GM12801 (cell line): ENCODE measurements around the gene NUDT14.

Source experiments
- TF ChIP-seq, protein P1 (sequence below): IDR thresholded peaks from one replicate; pipeline ENCODE4 v1.5.1; 2011; ENCODE audit warnings: control low read depth; ENCODE audit not compliant: insufficient read length; ENCODE audit errors: extremely low read depth

Gene NUDT14

DNA sequence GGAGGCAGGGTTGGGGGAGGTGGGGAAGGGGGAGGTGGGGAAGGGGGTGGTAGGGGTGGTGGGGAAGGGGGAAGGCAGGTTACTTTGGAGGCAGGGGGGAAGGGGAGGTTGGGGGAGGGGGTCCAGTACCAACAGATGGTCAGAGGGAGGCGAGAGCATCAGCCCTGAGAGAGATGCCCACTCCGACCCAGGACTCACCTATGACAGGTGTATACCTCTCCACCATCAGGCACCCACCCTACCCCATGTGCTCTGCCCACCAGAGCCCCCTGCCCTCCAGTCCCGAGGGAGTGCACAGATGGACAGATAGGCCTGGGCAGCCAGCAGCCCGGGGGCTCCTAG, 31.1 kb downstream of the NUDT14 start:
- TF ChIP-seq, protein P1, sequence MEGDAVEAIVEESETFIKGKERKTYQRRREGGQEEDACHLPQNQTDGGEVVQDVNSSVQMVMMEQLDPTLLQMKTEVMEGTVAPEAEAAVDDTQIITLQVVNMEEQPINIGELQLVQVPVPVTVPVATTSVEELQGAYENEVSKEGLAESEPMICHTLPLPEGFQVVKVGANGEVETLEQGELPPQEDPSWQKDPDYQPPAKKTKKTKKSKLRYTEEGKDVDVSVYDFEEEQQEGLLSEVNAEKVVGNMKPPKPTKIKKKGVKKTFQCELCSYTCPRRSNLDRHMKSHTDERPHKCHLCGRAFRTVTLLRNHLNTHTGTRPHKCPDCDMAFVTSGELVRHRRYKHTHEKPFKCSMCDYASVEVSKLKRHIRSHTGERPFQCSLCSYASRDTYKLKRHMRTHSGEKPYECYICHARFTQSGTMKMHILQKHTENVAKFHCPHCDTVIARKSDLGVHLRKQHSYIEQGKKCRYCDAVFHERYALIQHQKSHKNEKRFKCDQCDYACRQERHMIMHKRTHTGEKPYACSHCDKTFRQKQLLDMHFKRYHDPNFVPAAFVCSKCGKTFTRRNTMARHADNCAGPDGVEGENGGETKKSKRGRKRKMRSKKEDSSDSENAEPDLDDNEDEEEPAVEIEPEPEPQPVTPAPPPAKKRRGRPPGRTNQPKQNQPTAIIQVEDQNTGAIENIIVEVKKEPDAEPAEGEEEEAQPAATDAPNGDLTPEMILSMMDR, result no peak

DNA sequence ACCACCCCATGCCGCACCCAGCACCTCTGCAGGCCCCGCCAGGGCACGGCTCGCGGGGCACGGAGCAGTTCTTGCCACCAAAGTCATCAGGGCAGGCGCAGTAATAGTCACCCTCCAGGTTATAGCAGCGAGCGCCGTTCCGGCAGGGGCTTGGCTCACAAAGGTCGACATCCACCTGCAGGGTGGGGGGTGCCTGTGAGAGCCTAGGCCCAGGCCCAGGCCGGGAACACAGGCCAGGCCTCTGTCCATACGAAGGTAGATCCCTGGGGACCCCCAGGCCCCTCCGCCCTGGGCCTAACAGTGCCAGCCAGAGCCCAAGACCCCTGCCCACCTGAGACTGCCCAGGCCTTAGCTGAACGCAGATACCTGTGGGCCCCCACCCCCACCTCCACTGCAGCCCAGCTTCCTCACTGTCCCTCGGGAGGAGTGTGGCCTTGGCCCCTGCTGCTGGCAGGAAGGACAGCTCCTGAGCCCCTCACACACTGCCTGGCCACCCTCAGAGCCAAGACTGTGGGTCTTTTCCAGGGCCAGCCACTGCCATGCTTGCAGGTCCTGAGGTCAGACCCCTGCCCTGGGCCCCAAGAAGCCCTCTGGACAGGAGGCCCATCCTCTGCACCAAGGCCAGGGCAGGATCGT, 31.8 kb downstream of the NUDT14 start:
- TF ChIP-seq, protein P1, result no peak

- TF ChIP-seq, protein P1, result no peak
These were observed 32.4 kb downstream of the NUDT14 start for GRCh38 chr14:105148604-105149145.

DNA sequence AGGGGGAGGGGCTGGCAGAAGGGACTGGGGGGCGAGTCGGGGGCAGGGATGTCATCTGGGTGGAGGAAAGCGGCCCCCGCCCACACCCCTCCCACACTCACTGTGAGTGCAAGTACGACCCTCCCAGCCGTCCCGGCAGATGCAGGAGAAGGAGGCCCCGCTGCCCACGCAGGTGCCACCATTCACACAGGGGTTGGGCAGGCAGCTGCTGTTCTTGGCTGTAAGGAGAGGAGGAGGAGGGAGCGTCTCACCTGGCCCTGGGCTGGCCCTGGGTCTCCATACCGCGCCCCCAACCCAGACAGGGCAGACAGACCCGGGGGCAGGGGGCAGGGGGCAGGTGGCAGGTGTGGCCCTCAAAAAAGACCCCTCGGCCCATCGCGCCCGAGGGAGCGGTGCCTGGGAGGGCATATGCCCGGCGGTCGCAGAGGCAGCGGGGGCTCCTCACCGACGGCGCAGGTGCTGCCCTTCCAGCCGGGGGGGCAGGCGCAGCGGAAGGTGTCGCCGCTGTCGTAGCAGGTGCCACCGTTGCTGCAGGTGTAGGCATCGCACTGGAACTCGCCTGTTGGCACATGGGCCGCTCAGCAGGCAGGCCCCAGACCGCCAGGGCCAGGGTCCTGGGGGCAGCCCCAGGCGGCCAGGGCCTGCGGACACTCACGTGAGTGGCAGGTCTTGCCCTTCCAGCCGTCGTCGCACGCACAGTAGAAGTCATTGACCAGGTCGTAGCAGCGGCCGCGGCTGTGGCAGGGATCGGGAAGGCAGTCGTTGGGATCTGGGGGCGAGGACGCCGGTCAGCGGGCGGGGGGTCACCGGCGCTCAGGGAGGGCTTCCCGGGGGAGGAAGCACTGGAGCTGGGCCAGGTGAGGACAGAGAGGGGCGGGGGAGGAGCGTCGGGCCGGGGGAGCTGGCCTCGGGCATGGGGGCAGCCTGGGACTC, 33.2 kb downstream of the NUDT14 start:
- TF ChIP-seq, protein P1, result no peak

- TF ChIP-seq, protein P1, result no peak
These were observed 34.0 kb downstream of the NUDT14 start for GRCh38 chr14:105146976-105147635.

GRCh38 chr14:105146181-105146975, 34.7 kb downstream of the NUDT14 start:
- TF ChIP-seq, protein P1, result no peak
